PC-3 (cell line): Measurements from ENCODE around the gene TRIM75. TPM values are rescaled to one million over a fixed set of nuclear protein-coding genes. Genes with fewer than 3 reads are reported as not detected.
"Not testable (repeated sequence)": the region's sequence is repeated elsewhere in the genome, so short reads cannot be mapped to it uniquely, and the experiment has no call there.

ENCODE experiments used
- ATAC-seq: fragments of 200-7000 bp; cut with Tn5 transposase; 2 replicates; pipeline ENCODE4 v1.9.1; 2020; ENCODE audit warnings: mild to moderate bottlenecking, moderate library complexity
- BruUV-seq: library from RNA; stranded (reverse); fragments of 400-500 nt; replicated peaks from 2 replicates; lab custom pipeline; 2021; lab: Mats Ljungman, UMichigan
- CTCF ChIA-PET: fragments of 300-600 bp; sonication (Branson Sonifier 250); formaldehyde crosslinking; loops from one replicate; lab custom pipeline; 2022; ENCODE audit warnings: antibody characterized with exemption; lab: Charles Lee
- POLR2A ChIA-PET: fragments of 300-600 bp; sonication (Branson Sonifier 250); formaldehyde crosslinking; loops from one replicate; lab custom pipeline; 2022; ENCODE audit warnings: antibody characterized with exemption; ENCODE audit not compliant: unreplicated experiment; lab: Charles Lee
- DNase-seq: peaks from one replicate; pipeline ENCODE4 v3.0.0-alpha.2; 2015
- H2AFZ ChIP-seq: fragments of 300-600 bp; sonication (generic); 2 replicates; pipeline ENCODE4 v1.6.0; 2016; ENCODE audit warnings: antibody characterized with exemption, low read length
- H3F3A ChIP-seq: fragments of 300-600 bp; sonication (generic); one replicate; pipeline ENCODE4 v1.6.0; 2017; ENCODE audit warnings: antibody characterized with exemption, low read length, control low read depth, mild to moderate bottlenecking; ENCODE audit not compliant: unreplicated experiment
- H3K27ac ChIP-seq: fragments of 300-600 bp; sonication (generic); 2 replicates; pipeline ENCODE4 v1.5.1; 2016; ENCODE audit warnings: mild to moderate bottlenecking, low read length
- H3K27me3 ChIP-seq: fragments of 300-600 bp; sonication (generic); 2 replicates; pipeline ENCODE4 v1.6.1; 2016; ENCODE audit warnings: low read length, mixed read lengths
- H3K36me3 ChIP-seq: fragments of 300-600 bp; sonication (generic); 2 replicates; pipeline ENCODE4 v1.6.1; 2016; ENCODE audit warnings: low read depth, mixed run types, low read length, mixed read lengths
- H3K4me1 ChIP-seq: fragments of 300-600 bp; sonication (generic); 2 replicates; pipeline ENCODE4 v1.5.1; 2016; ENCODE audit warnings: low read length; ENCODE audit not compliant: insufficient read depth
- H3K4me2 ChIP-seq: fragments of 300-600 bp; sonication (generic); 2 replicates; pipeline ENCODE4 v1.6.0; 2016; ENCODE audit warnings: low read length
- H3K4me3 ChIP-seq: fragments of 300-600 bp; sonication (generic); 2 replicates; pipeline ENCODE4 v1.5.1; 2016; ENCODE audit warnings: mild to moderate bottlenecking, low read length, mixed read lengths
- H3K79me2 ChIP-seq: fragments of 300-600 bp; sonication (generic); 2 replicates; pipeline ENCODE4 v1.6.1; 2017; ENCODE audit warnings: low read length, mixed read lengths
- H3K9ac ChIP-seq: fragments of 300-600 bp; sonication (generic); 2 replicates; pipeline ENCODE4 v1.6.0; 2016; ENCODE audit warnings: mild to moderate bottlenecking, low read length
- H3K9me2 ChIP-seq: fragments of 300-600 bp; sonication (generic); replicated peaks from 2 replicates; pipeline ENCODE4 v1.6.1; 2016; ENCODE audit warnings: mixed run types, low read length, mixed read lengths
- H3K9me3 ChIP-seq: fragments of 300-600 bp; sonication (generic); 2 replicates; pipeline ENCODE4 v1.6.1; 2016; ENCODE audit warnings: low read length, mixed read lengths
- H4K20me1 ChIP-seq: fragments of 300-600 bp; sonication (generic); 2 replicates; pipeline ENCODE4 v1.6.1; 2016; ENCODE audit warnings: low read length, mixed read lengths
- EZH2 ChIP-seq: fragments of 300-600 bp; sonication (generic); IDR thresholded peaks from one replicate; pipeline ENCODE4 v1.6.1; 2017; ENCODE audit warnings: antibody characterized with exemption, mild to moderate bottlenecking, low read length; ENCODE audit not compliant: unreplicated experiment
- EZH2phosphoT487 ChIP-seq: fragments of 300-600 bp; sonication (generic); IDR thresholded peaks from 2 replicates; pipeline ENCODE4 v1.6.1; 2018; ENCODE audit warnings: mild to moderate bottlenecking, antibody characterized with exemption, low read length, borderline replicate concordance
- intact Hi-C: fragments of 100-400 bp; cut with micrococcal nuclease; formaldehyde crosslinking; loops from 2 replicates; pipeline ENCODE4 v1.9.0; 2023
- total RNA-seq: library from RNA; depleted of rRNA; stranded (reverse); fragments of >200 nt; gene quantifications from 2 replicates; pipeline ENCODE4 v1.2.3, GENCODE V29; 2014
- TF ChIP-seq, protein P1 (sequence below): fragments of 300-600 bp; sonication (generic); conservative IDR thresholded peaks from 2 replicates; pipeline ENCODE4 v1.5.1; 2017; ENCODE audit warnings: antibody characterized with exemption, low read depth, mild to moderate bottlenecking, low read length

Gene TRIM75
- total RNA-seq, 1 experiment from 2014 or later: not detected

DNA sequence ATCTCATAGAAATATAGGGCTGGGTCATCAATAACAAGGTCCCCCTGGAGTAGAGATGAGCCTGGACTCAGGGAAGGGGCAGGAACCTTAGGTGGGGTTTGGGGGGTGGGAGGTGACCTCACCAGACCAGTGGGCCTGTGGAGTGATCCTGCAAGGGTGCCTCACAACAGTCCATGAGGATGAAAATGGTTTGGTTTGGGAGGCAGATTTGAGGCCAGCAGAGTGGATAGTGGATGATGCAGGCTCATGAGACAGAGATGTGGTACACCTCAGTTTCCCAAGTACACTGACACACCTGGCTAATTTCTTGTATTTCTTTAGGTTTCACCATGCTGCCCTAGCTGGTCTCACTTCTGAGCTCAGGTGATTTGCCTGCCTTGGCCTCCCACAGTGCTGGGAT, 40.0 kb upstream of the TRIM75 start:
- no peak for ATAC-seq
- Histone ChIP-seq H2AFZ (no peak overlapping the region), H3K4me2 (no peak overlapping the region), H3K27me3 (no peaks in the 10 kb centered on the region), H3K9ac (no peak overlapping the region), H3K36me3 (no peaks in the 10 kb centered on the region), H3K27ac (no peak overlapping the region), H3K79me2 (no peaks in the 10 kb centered on the region), H4K20me1 (no peaks in the 10 kb centered on the region), H3K4me1 (no peaks in the 10 kb centered on the region), H3F3A (no peaks in the 10 kb centered on the region), H3K9me3 (no peaks in the 10 kb centered on the region), H3K9me2 (no peaks in the 10 kb centered on the region), H3K4me3 (no peak overlapping the region)
- ChIA-PET POLR2A (no interaction called here), CTCF (no interaction called here)
- BruUV-seq: no TSS peak
- intact Hi-C loops: no loop called here
- TF ChIP-seq EZH2 (no peak), EZH2phosphoT487 (no peak)
- TF ChIP-seq, protein P1, sequence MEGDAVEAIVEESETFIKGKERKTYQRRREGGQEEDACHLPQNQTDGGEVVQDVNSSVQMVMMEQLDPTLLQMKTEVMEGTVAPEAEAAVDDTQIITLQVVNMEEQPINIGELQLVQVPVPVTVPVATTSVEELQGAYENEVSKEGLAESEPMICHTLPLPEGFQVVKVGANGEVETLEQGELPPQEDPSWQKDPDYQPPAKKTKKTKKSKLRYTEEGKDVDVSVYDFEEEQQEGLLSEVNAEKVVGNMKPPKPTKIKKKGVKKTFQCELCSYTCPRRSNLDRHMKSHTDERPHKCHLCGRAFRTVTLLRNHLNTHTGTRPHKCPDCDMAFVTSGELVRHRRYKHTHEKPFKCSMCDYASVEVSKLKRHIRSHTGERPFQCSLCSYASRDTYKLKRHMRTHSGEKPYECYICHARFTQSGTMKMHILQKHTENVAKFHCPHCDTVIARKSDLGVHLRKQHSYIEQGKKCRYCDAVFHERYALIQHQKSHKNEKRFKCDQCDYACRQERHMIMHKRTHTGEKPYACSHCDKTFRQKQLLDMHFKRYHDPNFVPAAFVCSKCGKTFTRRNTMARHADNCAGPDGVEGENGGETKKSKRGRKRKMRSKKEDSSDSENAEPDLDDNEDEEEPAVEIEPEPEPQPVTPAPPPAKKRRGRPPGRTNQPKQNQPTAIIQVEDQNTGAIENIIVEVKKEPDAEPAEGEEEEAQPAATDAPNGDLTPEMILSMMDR: no peak
- DNase-seq: no peak

DNA sequence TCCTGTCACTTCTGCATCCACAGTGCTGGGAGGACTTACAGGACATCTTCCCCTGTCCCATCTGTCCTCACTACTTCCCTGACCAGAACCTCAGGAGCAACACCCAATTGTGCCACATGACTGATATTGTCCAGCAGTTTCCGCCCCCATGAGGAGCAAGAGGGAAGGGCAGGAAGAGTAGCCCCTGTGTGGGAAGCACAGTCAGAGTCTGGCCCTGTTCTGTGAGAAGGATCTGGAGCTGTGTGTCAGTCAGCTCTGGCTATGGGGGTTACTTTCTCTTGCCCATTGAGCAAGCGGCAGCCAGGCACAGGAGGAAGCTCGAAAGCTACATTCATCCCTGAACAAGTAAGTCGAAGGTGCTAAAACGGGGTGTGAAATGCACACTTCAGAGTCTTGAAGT, 36.7 kb upstream of the TRIM75 start:
- no peak overlapping the region for H3K4me2 ChIP-seq
- ATAC-seq: peak; percentile 46
- BruUV-seq: no TSS peak
- CTCF ChIA-PET: no interaction called here
- H4K20me1 ChIP-seq: no peaks in the 10 kb centered on the region
- no peaks in the 10 kb centered on the region for H3K79me2 ChIP-seq
- no peak overlapping the region for H3K9ac ChIP-seq
- TF ChIP-seq, protein P1: peak; percentile 45
- TF ChIP-seq EZH2: no peak
- DNase-seq: peak; percentile 23
- no peak overlapping the region for H2AFZ ChIP-seq
- no peaks in the 10 kb centered on the region for H3K36me3 ChIP-seq
- POLR2A ChIA-PET: no interaction called here
- H3K9me2 ChIP-seq: no peaks in the 10 kb centered on the region
- H3K4me1 ChIP-seq: no peaks in the 10 kb centered on the region
- no peak overlapping the region for H3K4me3 ChIP-seq
- no peaks in the 10 kb centered on the region for H3K9me3 ChIP-seq
- no peaks in the 10 kb centered on the region for H3F3A ChIP-seq
- intact Hi-C loops: no loop called here
- H3K27me3 ChIP-seq: no peaks in the 10 kb centered on the region
- no peak overlapping the region for H3K27ac ChIP-seq

DNA sequence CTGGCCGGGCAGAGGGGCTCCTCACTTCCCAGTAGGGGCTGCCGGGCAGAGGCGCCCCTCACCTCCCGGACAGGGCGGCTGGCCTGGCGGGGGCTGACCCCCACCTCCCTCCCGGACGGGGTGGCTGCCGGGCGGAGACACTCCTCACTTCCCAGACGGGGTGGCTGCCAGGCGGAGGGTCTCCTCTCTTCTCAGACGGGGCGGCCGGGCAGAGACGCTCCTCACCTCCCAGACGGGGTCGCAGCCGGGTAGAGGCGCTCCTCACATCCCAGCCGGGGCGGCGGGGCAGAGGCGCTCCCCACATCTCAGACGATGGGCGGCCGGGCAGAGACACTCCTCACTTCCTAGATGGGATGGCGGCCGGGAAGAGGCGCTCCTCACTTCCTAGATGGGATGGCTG, 33.7 kb upstream of the TRIM75 start:
- H3K27me3 ChIP-seq, H3K36me3 ChIP-seq, H3F3A ChIP-seq, BruUV-seq, H3K9me2 ChIP-seq, H3K4me2 ChIP-seq, H3K9ac ChIP-seq, H3K27ac ChIP-seq, H2AFZ ChIP-seq, DNase-seq, POLR2A ChIA-PET, CTCF ChIA-PET, H3K4me1 ChIP-seq, H4K20me1 ChIP-seq, H3K79me2 ChIP-seq, intact Hi-C loops, H3K9me3 ChIP-seq, H3K4me3 ChIP-seq, ATAC-seq: not testable (repeated sequence)

DNA sequence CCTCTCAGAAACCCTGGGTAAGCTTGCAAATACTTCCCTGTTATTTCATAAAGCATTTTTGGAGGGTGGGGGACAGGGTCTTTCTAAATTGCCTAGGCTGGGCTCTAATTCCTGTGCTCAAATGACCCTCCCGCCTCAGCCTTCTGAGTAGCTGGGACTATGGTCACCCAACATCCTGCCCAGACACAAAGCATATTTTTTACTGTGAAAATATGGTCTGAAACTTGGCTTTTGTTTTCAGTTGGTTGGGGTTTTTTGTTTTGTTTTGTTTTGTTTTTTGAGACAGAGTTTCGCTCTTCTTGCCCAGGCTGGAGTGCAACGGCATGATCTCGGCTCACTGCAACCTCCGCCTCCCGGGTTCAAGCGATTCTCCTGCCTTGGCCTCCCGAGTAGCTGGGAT, 27.9 kb upstream of the TRIM75 start:
- H3K9me3 ChIP-seq, H3K27me3 ChIP-seq, DNase-seq, BruUV-seq, H3K9me2 ChIP-seq, H3K4me3 ChIP-seq, H3K27ac ChIP-seq, H3F3A ChIP-seq, intact Hi-C loops, H3K4me1 ChIP-seq, H3K79me2 ChIP-seq, CTCF ChIA-PET, POLR2A ChIA-PET, H3K36me3 ChIP-seq, H3K4me2 ChIP-seq, H4K20me1 ChIP-seq, ATAC-seq, H3K9ac ChIP-seq, H2AFZ ChIP-seq: not testable (repeated sequence)
